NCI-H510A treated with DMSO at 0.1 percent for 48 hours (cell line): ENCODE results near the gene DNAH10.
"Not testable (repeated sequence)": the region's sequence is repeated elsewhere in the genome, so short reads cannot be mapped to it uniquely, and the experiment has no call there.

Experiments used
- DNase-seq: peaks from one replicate; lab custom pipeline; 2025; lab: John Stamatoyannopoulos, UW

DNAH10 gene

GRCh38 chr12:123748661-123749060 lies 13.4 kb upstream of the DNAH10 start:
- no peak for DNase-seq

GRCh38 chr12:123749355-123749754 lies 12.7 kb upstream of the DNAH10 start:
- no peak for DNase-seq

- DNase-seq: no peak
Observed at GRCh38 chr12:123750159-123750656, 11.9 kb upstream of the DNAH10 start.

- no peak for DNase-seq
Observed at GRCh38 chr12:123752046-123752445, 10.1 kb upstream of the DNAH10 start.

GRCh38 chr12:123754041-123754772 lies 7.9 kb upstream of the DNAH10 start:
- DNase-seq: no peak

- no peak for DNase-seq
Observed at GRCh38 chr12:123757561-123757960, 4.5 kb upstream of the DNAH10 start.

GRCh38 chr12:123760267-123760938 lies 1.7 kb upstream of the DNAH10 start:
- DNase-seq: no peak

- DNase-seq: peak; percentile 76
Observed at GRCh38 chr12:123762715-123763052, 583 bp downstream of the DNAH10 start.

- DNase-seq: peak; percentile 85
Observed at GRCh38 chr12:123763093-123763492, 992 bp downstream of the DNAH10 start.

GRCh38 chr12:123764109-123764508 lies 2.0 kb downstream of the DNAH10 start:
- DNase-seq: no peak

GRCh38 chr12:123765504-123766035 lies 3.5 kb downstream of the DNAH10 start:
- DNase-seq: no peak

- no peak for DNase-seq
Observed at GRCh38 chr12:123767613-123768012, 5.5 kb downstream of the DNAH10 start.

GRCh38 chr12:123771261-123771660 lies 9.2 kb downstream of the DNAH10 start:
- no peak for DNase-seq

GRCh38 chr12:123772074-123772473 lies 10.0 kb downstream of the DNAH10 start:
- no peak for DNase-seq

GRCh38 chr12:123773375-123773774 lies 11.3 kb downstream of the DNAH10 start:
- DNase-seq: no peak

GRCh38 chr12:123779551-123779950 lies 17.4 kb downstream of the DNAH10 start:
- DNase-seq: no peak

- no peak for DNase-seq
Observed at GRCh38 chr12:123782997-123783792, 21.1 kb downstream of the DNAH10 start.

- no peak for DNase-seq
Observed at GRCh38 chr12:123787466-123787865, 25.4 kb downstream of the DNAH10 start.

GRCh38 chr12:123788541-123788940 lies 26.4 kb downstream of the DNAH10 start:
- DNase-seq: no peak

GRCh38 chr12:123789422-123789821 lies 27.3 kb downstream of the DNAH10 start:
- not testable (repeated sequence) for DNase-seq

- DNase-seq: no peak
Observed at GRCh38 chr12:123790905-123791467, 28.9 kb downstream of the DNAH10 start.

- DNase-seq: no peak
Observed at GRCh38 chr12:123794027-123794426, 31.9 kb downstream of the DNAH10 start.
